Gastroesophageal sphincter (tissue), 4 donors: Measurements from ENCODE around the gene ZNF804B. TPM values are rescaled to one million over a fixed set of nuclear protein-coding genes. Genes with fewer than 3 reads are reported as not detected.

Experiments used
- ATAC-seq: fragments of 150-250 bp; one replicate; pipeline ENCODE4 v1.9.1; 2016; ENCODE audit warnings: mild to moderate bottlenecking, moderate library complexity
- H3K27ac ChIP-seq, 4 donors: fragments of 200-600 bp; sonication (generic) in 3 of 4; 1 replicate in 3 of 4; 2 replicates in 1 of 4; pipeline ENCODE4 v1.5.1; 2016 to 2019
- H3K27me3 ChIP-seq: fragments of 200-600 bp; sonication (generic); one replicate; pipeline ENCODE4 v1.5.1; 2019
- H3K36me3 ChIP-seq, 2 donors: fragments of 200-600 bp; sonication (generic); one replicate each; pipeline ENCODE4 v1.5.1; 2019; ENCODE audit warnings: control low read depth in 1 of 2
- H3K4me1 ChIP-seq, 3 donors: fragments of 200-600 bp; sonication (generic); 1 replicate in 2 of 3; 2 replicates in 1 of 3; pipeline ENCODE4 v1.5.1; 2016 to 2019; ENCODE audit warnings: control low read depth in 2 of 3
- H3K4me3 ChIP-seq, 2 donors: fragments of 200-600 bp; sonication (generic); one replicate each; pipeline ENCODE4 v1.5.1; 2019; ENCODE audit warnings: mild to moderate bottlenecking in 1 of 2, moderate library complexity in 1 of 2
- H3K9me3 ChIP-seq, 3 donors: fragments of 200-600 bp; sonication (generic); one replicate each; pipeline ENCODE4 v1.5.1; 2017 to 2019; ENCODE audit warnings: control low read depth in 2 of 3
- EP300 ChIP-seq: sonication (generic); formaldehyde crosslinking; IDR thresholded peaks from one replicate; pipeline ENCODE4 v1.6.1; 2017; ENCODE audit warnings: antibody characterized with exemption, mild to moderate bottlenecking
- POLR2A ChIP-seq, 2 donors: fragments of 450-650 bp; IDR thresholded peaks; one replicate each; pipeline ENCODE4 v1.6.1; 2017; ENCODE audit warnings: antibody characterized with exemption in 2 of 2, mild to moderate bottlenecking in 2 of 2, moderate library complexity in 1 of 2
- POLR2AphosphoS5 ChIP-seq: sonication (generic); formaldehyde crosslinking; IDR thresholded peaks from one replicate; pipeline ENCODE4 v1.6.1; 2017; ENCODE audit warnings: antibody characterized with exemption
- WGBS, 2 donors: methylation state at CpG; one replicate each; pipeline ENCODE4 v1.1.5; 2018; ENCODE audit warnings: low coverage in 1 of 2; 5-methylcytosine and 5-hydroxymethylcytosine counted together
- total RNA-seq, 4 donors: library from RNA; depleted of rRNA; stranded (reverse); fragments of >200 nt; gene quantifications; one replicate each; pipeline ENCODE4 v1.1.0, GENCODE V29; 2016
- TF ChIP-seq, protein P1 (sequence below), 4 experiments: fragments of 200-600 bp in 2 of 4; fragments of 450-650 bp in 2 of 4; sonication (generic) in 1 of 4; IDR thresholded peaks; one replicate each; pipeline ENCODE4 v1.5.1; 2017 to 2019; ENCODE audit warnings: antibody characterized with exemption in 4 of 4, mild to moderate bottlenecking in 2 of 4, moderate library complexity in 2 of 4

ZNF804B gene
- total RNA-seq, 4 donors from 2014 or later = 0.13 TPM; not detected in 3

- no peaks in the 10 kb centered on the region for H3K4me1 ChIP-seq
- no peak overlapping the region for H3K27ac ChIP-seq
- no peaks in the 10 kb centered on the region for H3K36me3 ChIP-seq
- no peak for ATAC-seq
- no peaks in the 10 kb centered on the region for H3K27me3 ChIP-seq
- no peak overlapping the region for H3K4me3 ChIP-seq
- 77 to 90% methylated on average over 2 of the region's 2 CpGs for WGBS, 2 donors
- H3K9me3 ChIP-seq = no peaks in the 10 kb centered on the region
- TF ChIP-seq, protein P1, sequence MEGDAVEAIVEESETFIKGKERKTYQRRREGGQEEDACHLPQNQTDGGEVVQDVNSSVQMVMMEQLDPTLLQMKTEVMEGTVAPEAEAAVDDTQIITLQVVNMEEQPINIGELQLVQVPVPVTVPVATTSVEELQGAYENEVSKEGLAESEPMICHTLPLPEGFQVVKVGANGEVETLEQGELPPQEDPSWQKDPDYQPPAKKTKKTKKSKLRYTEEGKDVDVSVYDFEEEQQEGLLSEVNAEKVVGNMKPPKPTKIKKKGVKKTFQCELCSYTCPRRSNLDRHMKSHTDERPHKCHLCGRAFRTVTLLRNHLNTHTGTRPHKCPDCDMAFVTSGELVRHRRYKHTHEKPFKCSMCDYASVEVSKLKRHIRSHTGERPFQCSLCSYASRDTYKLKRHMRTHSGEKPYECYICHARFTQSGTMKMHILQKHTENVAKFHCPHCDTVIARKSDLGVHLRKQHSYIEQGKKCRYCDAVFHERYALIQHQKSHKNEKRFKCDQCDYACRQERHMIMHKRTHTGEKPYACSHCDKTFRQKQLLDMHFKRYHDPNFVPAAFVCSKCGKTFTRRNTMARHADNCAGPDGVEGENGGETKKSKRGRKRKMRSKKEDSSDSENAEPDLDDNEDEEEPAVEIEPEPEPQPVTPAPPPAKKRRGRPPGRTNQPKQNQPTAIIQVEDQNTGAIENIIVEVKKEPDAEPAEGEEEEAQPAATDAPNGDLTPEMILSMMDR (IDR thresholded peaks at IDR 0.05) = no peak
- TF ChIP-seq POLR2AphosphoS5 = no peak
- no peak for TF ChIP-seq EP300
- TF ChIP-seq POLR2A (IDR thresholded peaks at IDR 0.05) = no peak
Measured at GRCh38 chr7:89259085-89259484, 499.6 kb downstream of the ZNF804B start.

DNA sequence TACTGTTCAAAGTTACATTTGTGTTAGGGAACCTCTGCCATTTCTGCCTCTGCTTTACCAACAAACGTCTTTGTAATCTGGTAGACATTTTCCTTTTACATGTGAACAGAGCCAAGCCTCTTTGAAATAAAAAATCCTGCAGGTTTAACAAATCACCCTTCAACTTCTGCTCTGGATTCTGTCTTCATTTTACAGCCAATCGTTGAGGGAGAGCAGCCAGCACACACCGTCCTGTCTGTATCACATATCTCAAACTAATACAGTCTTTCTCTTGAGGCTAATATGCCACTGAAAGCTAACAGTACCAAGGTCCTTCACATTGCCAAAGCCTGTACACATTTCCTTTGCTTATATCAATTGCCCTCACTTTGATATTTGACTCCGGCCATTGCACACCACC, 504.6 kb downstream of the ZNF804B start:
- 34 to 51% methylated on average over 4 of the region's 4 CpGs for WGBS, 2 donors

GRCh38 chr7:89265631-89266030, 506.1 kb downstream of the ZNF804B start:
- Histone ChIP-seq H3K27ac (no peak overlapping the region), H3K9me3 (no peaks in the 10 kb centered on the region), H3K27me3 (no peaks in the 10 kb centered on the region), H3K4me1 (no peaks in the 10 kb centered on the region), H3K36me3 (no peaks in the 10 kb centered on the region), H3K4me3 (no peak overlapping the region)
- TF ChIP-seq, protein P1 (IDR thresholded peaks at IDR 0.05) = no peak
- TF ChIP-seq POLR2AphosphoS5 (no peak), POLR2A (IDR thresholded peaks at IDR 0.05) (no peak), EP300 (no peak)
- ATAC-seq = no peak
- 32 to 33% methylated on average over 2 of the region's 2 CpGs for WGBS, 2 donors

More for the DNA sequence above, 504.6 kb downstream of the ZNF804B start:
- no peak overlapping the region for H3K27ac ChIP-seq
- no peak overlapping the region for H3K4me3 ChIP-seq
- ATAC-seq = no peak
- no peaks in the 10 kb centered on the region for H3K4me1 ChIP-seq
- no peaks in the 10 kb centered on the region for H3K9me3 ChIP-seq
- H3K27me3 ChIP-seq = no peaks in the 10 kb centered on the region
- TF ChIP-seq, protein P1 (IDR thresholded peaks at IDR 0.05) = no peak
- TF ChIP-seq EP300 = no peak
- no peak for TF ChIP-seq POLR2AphosphoS5
- no peak for TF ChIP-seq POLR2A (IDR thresholded peaks at IDR 0.05)
- H3K36me3 ChIP-seq = no peaks in the 10 kb centered on the region

DNA sequence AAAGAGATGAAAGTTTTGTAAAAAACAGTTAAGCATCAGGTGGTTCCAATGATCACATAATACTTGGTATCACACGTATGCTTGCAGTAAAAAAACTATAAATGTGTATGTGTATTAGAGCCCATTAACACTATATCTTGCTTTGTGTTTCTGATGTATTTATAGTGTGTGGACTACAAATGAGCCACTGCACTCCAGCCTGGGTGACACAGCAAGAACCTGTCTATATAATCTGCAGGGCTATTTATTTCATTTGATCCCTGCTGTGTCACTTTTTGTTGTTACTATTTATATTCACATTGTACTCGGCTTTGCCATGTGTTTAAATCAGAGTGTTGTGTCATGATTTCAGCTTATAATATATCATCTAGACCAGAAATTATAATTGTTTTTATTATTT, 523.8 kb downstream of the ZNF804B start:
- H3K9me3 ChIP-seq = no peaks in the 10 kb centered on the region
- no peak for ATAC-seq
- WGBS, 2 donors = 59 to 72% methylated on average over 2 of the region's 2 CpGs
- TF ChIP-seq, protein P1 (IDR thresholded peaks at IDR 0.05) = no peak
- TF ChIP-seq POLR2AphosphoS5 (no peak), EP300 (no peak), POLR2A (IDR thresholded peaks at IDR 0.05) (no peak)
- no peak overlapping the region for H3K27ac ChIP-seq
- no peaks in the 10 kb centered on the region for H3K4me1 ChIP-seq
- no peak overlapping the region for H3K4me3 ChIP-seq
- H3K27me3 ChIP-seq = no peaks in the 10 kb centered on the region
- no peaks in the 10 kb centered on the region for H3K36me3 ChIP-seq

DNA sequence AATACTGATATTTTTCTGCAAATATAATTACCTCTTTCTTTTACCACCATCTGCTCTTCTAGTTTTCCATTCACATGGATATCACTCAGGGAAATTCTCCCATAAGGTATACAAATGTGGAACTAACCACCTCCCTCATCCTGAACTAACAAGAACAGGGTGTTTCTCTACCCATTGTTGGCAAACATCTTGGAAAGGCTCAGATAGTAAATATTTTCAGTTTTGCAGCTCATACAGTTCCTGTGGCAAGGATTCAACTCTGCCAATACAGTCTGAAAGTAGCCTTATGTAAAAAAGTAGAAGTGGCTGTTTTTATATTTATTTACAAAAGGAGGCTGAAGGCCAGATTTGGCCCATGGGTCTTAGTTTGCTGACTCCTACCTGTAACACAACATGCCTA, 549.0 kb downstream of the ZNF804B start:
- ATAC-seq = no peak
- H3K27me3 ChIP-seq = no peaks in the 10 kb centered on the region
- TF ChIP-seq POLR2A (IDR thresholded peaks at IDR 0.05) = no peak
- TF ChIP-seq EP300 = no peak
- TF ChIP-seq, protein P1 (IDR thresholded peaks at IDR 0.05) = no peak

More for the DNA sequence above, 549.0 kb downstream of the ZNF804B start:
- Histone ChIP-seq H3K27ac (no peak overlapping the region), H3K36me3 (no peaks in the 10 kb centered on the region), H3K4me1 (no peaks in the 10 kb centered on the region), H3K4me3 (no peak overlapping the region), H3K9me3 (no peaks in the 10 kb centered on the region)
